Measurements from ENCODE around the gene PIGU. TPM values are rescaled to one million over a fixed set of nuclear protein-coding genes. Genes with fewer than 3 reads are reported as not detected.

Gene PIGU
- total RNA-seq, 1 experiment from 2014 or later, result 32.8 TPM

- no peak overlapping the region for H3K27ac ChIP-seq (ENCODE audit: insufficient read length, low read depth, low read length)
- H4K5ac ChIP-seq (ENCODE audit: insufficient read length, low read depth, low read length), result no peak overlapping the region
- no peak overlapping the region for H4K91ac ChIP-seq (ENCODE audit: insufficient read length, low read depth, low read length)
- no peaks in the 10 kb centered on the region for H3K79me2 ChIP-seq (ENCODE audit: insufficient read depth, low read length)
- no peak overlapping the region for H3K4ac ChIP-seq (ENCODE audit: low read depth, low read length)
- H3K4me2 ChIP-seq (ENCODE audit: insufficient read depth, insufficient read length, low read length), result no peak overlapping the region
- H2BK15ac ChIP-seq (ENCODE audit: low read depth, low read length), result no peak overlapping the region
- H3K79me1 ChIP-seq (ENCODE audit: insufficient read depth, low read depth, low read length, poor library complexity, severe bottlenecking), result no peaks in the 10 kb centered on the region
- H3K36me3 Mint-ChIP-seq (ENCODE audit: insufficient read depth in 1 of 3, low read depth in 3 of 3), result peaks cover 1 to 5% (median 4%) of the 10 kb centered on the region in 3 experiments; a peak in 3 of 7 replicates
- no peaks in the 10 kb centered on the region for H3K9me3 ChIP-seq (ENCODE audit: control insufficient read depth, low read depth, low read length)
- H3K27ac Mint-ChIP-seq, result peak overlapping the region in 1 of 3 experiments; percentile 63; a peak in 2 of 7 replicates
- H4K20me1 ChIP-seq (ENCODE audit: control insufficient read depth, insufficient read depth, insufficient read length), result no peaks in the 10 kb centered on the region
- no peak overlapping the region for H2AK5ac ChIP-seq (ENCODE audit: insufficient read length, low read length)
- no peak overlapping the region for H2BK20ac ChIP-seq (ENCODE audit: low read depth, low read length, poor library complexity, severe bottlenecking)
- no peaks in the 10 kb centered on the region for H3K23me2 ChIP-seq (ENCODE audit: insufficient read length, low read depth, low read length, poor library complexity, severe bottlenecking)
- H3K4me1 Mint-ChIP-seq, result peaks cover 4 to 5% of the 10 kb centered on the region in 2 experiments
- H3K27me3 ChIP-seq (ENCODE audit: insufficient read depth, low read length), result no peaks in the 10 kb centered on the region
- no peak overlapping the region for H3K9ac ChIP-seq (ENCODE audit: extremely low read depth, insufficient read length, low read length)
- no peak overlapping the region for H2AFZ ChIP-seq (ENCODE audit: low read length)
- no peak overlapping the region for H2BK120ac ChIP-seq (ENCODE audit: low read depth, low read length, poor library complexity, severe bottlenecking)
- DNase-seq, result no peak
- no peak overlapping the region for H3K14ac ChIP-seq (ENCODE audit: insufficient read depth, low read length)
- H3K4me1 ChIP-seq (ENCODE audit: insufficient read depth, low read length), result no peaks in the 10 kb centered on the region
- H3K23ac ChIP-seq (ENCODE audit: insufficient read length, low read depth, low read length), result no peak overlapping the region
- no peak overlapping the region for H2BK5ac ChIP-seq (ENCODE audit: insufficient read length, low read length)
- no peaks in the 10 kb centered on the region for H3K27me3 Mint-ChIP-seq (ENCODE audit: low read depth)
- no peak overlapping the region for H3T11ph ChIP-seq (ENCODE audit: low read length)
- no peaks in the 10 kb centered on the region for H3K9me3 Mint-ChIP-seq
- no peak for TF ChIP-seq CTCF (conservative IDR thresholded peaks at IDR 0.05)
- no peak overlapping the region for H2BK12ac ChIP-seq (ENCODE audit: insufficient read length, low read depth, low read length)
- H3K56ac ChIP-seq (ENCODE audit: insufficient read length, low read depth, low read length), result no peak overlapping the region
- H3K18ac ChIP-seq (ENCODE audit: insufficient read length, low read depth, low read length), result no peak overlapping the region
- no peak overlapping the region for H4K8ac ChIP-seq (replicated peaks; ENCODE audit: insufficient read length, low read depth, low read length)
- no CpG with 5 or more reads among the region's 8 CpGs for WGBS (ENCODE audit: extremely low coverage, insufficient read length, low lambda C conversion rate)
- no peak overlapping the region for H3K4me3 Mint-ChIP-seq
Measured at GRCh38 chr20:34604980-34605788, 71.7 kb downstream of the PIGU start.
